ENCODE measurements around the gene TDRD12. TPM values are rescaled to one million over a fixed set of nuclear protein-coding genes. Genes with fewer than 3 reads are reported as not detected.
"Not testable (repeated sequence)": the region's sequence is repeated elsewhere in the genome, so short reads cannot be mapped to it uniquely, and the experiment has no call there.

Gene TDRD12
- polyA plus RNA-seq, 4 donors: 0.26 to 1.1 (median 0.50) TPM

GRCh38 chr19:32745594-32746251 lies 26.2 kb downstream of the TDRD12 start:
- not testable (repeated sequence) for DNase-seq (ENCODE audit: low read depth in 4 of 4, low spot score in 3 of 4)

- DNase-seq (ENCODE audit: low read depth in 4 of 4, low spot score in 3 of 4): not testable (repeated sequence)
These were observed 27.1 kb downstream of the TDRD12 start for GRCh38 chr19:32746631-32747196.

GRCh38 chr19:32748497-32748896 lies 28.9 kb downstream of the TDRD12 start:
- DNase-seq (ENCODE audit: low read depth in 4 of 4, low spot score in 3 of 4): no peak

GRCh38 chr19:32748948-32749347 lies 29.4 kb downstream of the TDRD12 start:
- DNase-seq (ENCODE audit: low read depth in 4 of 4, low spot score in 3 of 4): no peak

GRCh38 chr19:32749361-32749760 lies 29.8 kb downstream of the TDRD12 start:
- DNase-seq (ENCODE audit: low read depth in 4 of 4, low spot score in 3 of 4): no peak

GRCh38 chr19:32750441-32751055 lies 31.0 kb downstream of the TDRD12 start:
- DNase-seq (ENCODE audit: low read depth in 4 of 4, low spot score in 3 of 4): no peak

- DNase-seq (ENCODE audit: low read depth in 4 of 4, low spot score in 3 of 4): no peak
These were observed 31.5 kb downstream of the TDRD12 start for GRCh38 chr19:32751066-32751465.

GRCh38 chr19:32757189-32757588 lies 37.6 kb downstream of the TDRD12 start:
- no peak for DNase-seq (ENCODE audit: low read depth in 4 of 4, low spot score in 3 of 4)

GRCh38 chr19:32765365-32765764 lies 45.8 kb downstream of the TDRD12 start:
- not testable (repeated sequence) for DNase-seq (ENCODE audit: low read depth in 4 of 4, low spot score in 3 of 4)

- DNase-seq (ENCODE audit: low read depth in 4 of 4, low spot score in 3 of 4): no peak
These were observed 48.5 kb downstream of the TDRD12 start for GRCh38 chr19:32767951-32768679.

- no peak for DNase-seq (ENCODE audit: low read depth in 4 of 4, low spot score in 3 of 4)
These were observed 52.0 kb downstream of the TDRD12 start for GRCh38 chr19:32771596-32771995.

GRCh38 chr19:32773126-32773525 lies 53.6 kb downstream of the TDRD12 start:
- DNase-seq (ENCODE audit: low read depth in 4 of 4, low spot score in 3 of 4): no peak

- DNase-seq (ENCODE audit: low read depth in 4 of 4, low spot score in 3 of 4): no peak
These were observed 59.5 kb downstream of the TDRD12 start for GRCh38 chr19:32779082-32779481.

GRCh38 chr19:32781280-32781679 lies 61.7 kb downstream of the TDRD12 start:
- no peak for DNase-seq (ENCODE audit: low read depth in 4 of 4, low spot score in 3 of 4)

GRCh38 chr19:32782089-32782488 lies 62.5 kb downstream of the TDRD12 start:
- DNase-seq (ENCODE audit: low read depth in 4 of 4, low spot score in 3 of 4): not testable (repeated sequence)

- DNase-seq (ENCODE audit: low read depth in 4 of 4, low spot score in 3 of 4): not testable (repeated sequence)
These were observed 67.7 kb downstream of the TDRD12 start for GRCh38 chr19:32787161-32787813.

GRCh38 chr19:32787895-32788294 lies 68.3 kb downstream of the TDRD12 start:
- not testable (repeated sequence) for DNase-seq (ENCODE audit: low read depth in 4 of 4, low spot score in 3 of 4)

- DNase-seq (ENCODE audit: low read depth in 4 of 4, low spot score in 3 of 4): no peak
These were observed 69.9 kb downstream of the TDRD12 start for GRCh38 chr19:32789429-32789828.

- DNase-seq (ENCODE audit: low read depth in 4 of 4, low spot score in 3 of 4): no peak
These were observed 78.6 kb downstream of the TDRD12 start for GRCh38 chr19:32798201-32798600.

- DNase-seq (ENCODE audit: low read depth in 4 of 4, low spot score in 3 of 4): no peak
These were observed 80.6 kb downstream of the TDRD12 start for GRCh38 chr19:32800191-32800590.

- no peak for DNase-seq (ENCODE audit: low read depth in 4 of 4, low spot score in 3 of 4)
These were observed 81.2 kb downstream of the TDRD12 start for GRCh38 chr19:32800754-32801153.

Data from left renal pelvis (tissue), 4 donors.